K562 (cell line): ENCODE measurements around the gene FKBP7. TPM values are rescaled to one million over a fixed set of nuclear protein-coding genes. Genes with fewer than 3 reads are reported as not detected.

Experiments used
- ATAC-seq: fragments of 200-7000 bp; cut with Tn5 transposase; 3 replicates; pipeline ENCODE4 v1.9.1; 2020; ENCODE audit warnings: moderate library complexity
- BruUV-seq: library from RNA; stranded (reverse); fragments of 400-500 nt; replicated peaks from 2 replicates; lab custom pipeline; 2021; lab: Mats Ljungman, UMichigan
- CTCF ChIA-PET: fragments of 300-600 bp; formaldehyde crosslinking; extraction: SDS; loops from one replicate; lab custom pipeline; 2021; ENCODE audit warnings: low intra/inter-chr PET ratio; lab: Yijun Ruan, JAX
- POLR2A ChIA-PET: fragments of 300-600, 350-650 bp; sonication (Branson Sonifier 250); formaldehyde crosslinking; extraction: SDS; loops from one replicate; lab custom pipeline; 2021; ENCODE audit warnings: antibody characterized with exemption, inconsistent platforms; lab: Yijun Ruan, JAX
- DNase-seq, 4 experiments: peaks; one replicate each; pipeline versions ENCODE4 v3.0.0 to v3.0.0-alpha.2; 2011 to 2018; ENCODE audit warnings: low spot score in 3 of 4, mixed read lengths in 3 of 4; ENCODE audit errors: extremely low read depth in 1 of 4
- FAIRE-seq: peaks from 2 replicates; lab custom pipeline; 2011; peaks lifted over from hg19 to GRCh38; lab: Jason Lieb, UNC
- H2AFZ ChIP-seq: 2 replicates; pipeline ENCODE4 v1.6.0; 2011; ENCODE audit warnings: low read depth, low read length, control low read depth, inconsistent platforms
- H3K27ac ChIP-seq: fragments of 200-600 bp; 3 replicates; pipeline ENCODE4 v1.8.0; 2011; ENCODE audit warnings: low read depth, mild to moderate bottlenecking, control low read depth, inconsistent platforms, low read length, moderate library complexity, mixed read lengths; ENCODE audit errors: extremely low read depth
- H3K27me3 ChIP-seq, 2 experiments: fragments of 300-600 bp in 1 of 2; 2 replicates in 1 of 2; 3 replicates in 1 of 2; pipeline versions ENCODE4 v1.6.0 to v1.8.0; 2011; ENCODE audit warnings: inconsistent platforms in 2 of 2, low read length in 2 of 2, mild to moderate bottlenecking in 1 of 2, mixed read lengths in 1 of 2, moderate library complexity in 1 of 2; ENCODE audit not compliant: control insufficient read depth in 2 of 2, insufficient read depth in 2 of 2
- H3K36me3 ChIP-seq: fragments of 300-600 bp; 3 replicates; pipeline ENCODE4 v1.8.0; 2011; ENCODE audit warnings: mild to moderate bottlenecking, low read length, inconsistent platforms; ENCODE audit not compliant: control insufficient read depth, insufficient read depth
- H3K4me1 ChIP-seq, 2 experiments: fragments of 200-600 bp in 1 of 2; replicated peaks in 1 of 2; 2 replicates in 1 of 2; 3 replicates in 1 of 2; pipeline versions ENCODE4 v1.5.1 to v1.8.0; 2011; ENCODE audit warnings: inconsistent platforms in 2 of 2, low read length in 2 of 2, mild to moderate bottlenecking in 1 of 2, mixed read lengths in 1 of 2, moderate library complexity in 1 of 2; ENCODE audit not compliant: control insufficient read depth in 2 of 2, insufficient read depth in 2 of 2
- H3K4me2 ChIP-seq: 2 replicates; pipeline ENCODE4 v1.6.1; 2011; ENCODE audit warnings: low read length, control low read depth, inconsistent platforms, mixed read lengths; ENCODE audit not compliant: insufficient read depth
- H3K4me3 ChIP-seq: fragments of 200-600 bp; sonication (generic), shearing (Covaris generic); 2 replicates; pipeline ENCODE4 v1.5.1; 2016; ENCODE audit warnings: control low read depth, inconsistent platforms
- H3K79me2 ChIP-seq: fragments of 200-600 bp; 3 replicates; pipeline ENCODE4 v1.8.0; 2011; ENCODE audit warnings: low read length, inconsistent platforms; ENCODE audit not compliant: control insufficient read depth, insufficient read depth
- H3K9ac ChIP-seq, 2 experiments: 2 replicates each; pipeline versions ENCODE4 v1.6.0 to v1.6.1; 2011; ENCODE audit warnings: low read depth in 2 of 2, low read length in 2 of 2, control low read depth in 1 of 2, inconsistent platforms in 1 of 2, mild to moderate bottlenecking in 1 of 2, mixed read lengths in 1 of 2; ENCODE audit not compliant: insufficient read depth in 1 of 2
- H3K9me1 ChIP-seq: one replicate; pipeline ENCODE4 v1.6.0; 2011; ENCODE audit warnings: inconsistent platforms, mild to moderate bottlenecking, low read length, moderate library complexity; ENCODE audit not compliant: control insufficient read depth, insufficient read depth
- H3K9me3 ChIP-seq: replicated peaks from 2 replicates; pipeline ENCODE4 v1.5.1; 2011; ENCODE audit warnings: low read depth, low read length, inconsistent platforms; ENCODE audit not compliant: control insufficient read depth, insufficient read depth
- H4K20me1 ChIP-seq: replicated peaks from 2 replicates; pipeline ENCODE4 v1.6.1; 2011; ENCODE audit warnings: low read length, inconsistent platforms, mixed read lengths; ENCODE audit not compliant: control insufficient read depth, insufficient read depth
- ARID1B ChIP-seq: fragments of 450-650 bp; IDR thresholded peaks from 2 replicates; pipeline ENCODE4 v1.6.1; 2016; ENCODE audit warnings: antibody characterized with exemption, mild to moderate bottlenecking, inconsistent platforms
- CBFA2T2 ChIP-seq: fragments of 450-650 bp; conservative IDR thresholded peaks from 2 replicates; pipeline ENCODE4 v1.6.1; 2017; ENCODE audit warnings: mild to moderate bottlenecking
- CTCF ChIP-seq, 3 experiments: IDR thresholded peaks in 2 of 3; conservative IDR thresholded peaks in 1 of 3; 2 replicates each; pipeline ENCODE4 v1.5.1; 2011 to 2012; ENCODE audit warnings: low read length in 3 of 3, mild to moderate bottlenecking in 3 of 3, control low read depth in 2 of 3, improper control_type of control experiment in 1 of 3, inconsistent platforms in 1 of 3, low read depth in 1 of 3, mixed read lengths in 1 of 3, moderate library complexity in 1 of 3; ENCODE audit not compliant: insufficient read depth in 2 of 3
- DNMT1 ChIP-seq: fragments of 450-650 bp; IDR thresholded peaks from 2 replicates; pipeline ENCODE4 v1.6.1; 2016; ENCODE audit warnings: antibody characterized with exemption, mild to moderate bottlenecking
- ILK ChIP-seq: fragments of 450-650 bp; IDR thresholded peaks from 2 replicates; pipeline ENCODE4 v1.6.1; 2016; ENCODE audit warnings: missing genetic modification characterization, low read depth, mild to moderate bottlenecking, missing compliant biosample characterization, moderate library complexity, borderline replicate concordance
- KHSRP ChIP-seq: fragments of 450-650 bp; IDR thresholded peaks from 2 replicates; pipeline ENCODE4 v1.6.1; 2017
- KLF10 ChIP-seq: fragments of 250-450 bp; sonication (Bioruptor Pico); IDR thresholded peaks from 2 replicates; pipeline ENCODE4 v1.6.1; 2021; ENCODE audit warnings: matching md5 sums
- KLF6 ChIP-seq: fragments of 250-450 bp; sonication (Bioruptor Pico); IDR thresholded peaks from 2 replicates; pipeline ENCODE4 v1.4.0; 2020; ENCODE audit warnings: mild to moderate bottlenecking, moderate library complexity, borderline replicate concordance
- MYNN ChIP-seq, 2 experiments: sonication (generic); formaldehyde crosslinking in 1 of 2; IDR thresholded peaks; 2 replicates each; pipeline versions ENCODE4 v1.5.0 to v1.6.1; 2016 to 2020; ENCODE audit warnings: antibody characterized with exemption in 1 of 2, missing genetic modification reagents in 1 of 2
- NELFE ChIP-seq: IDR thresholded peaks from 2 replicates; pipeline ENCODE4 v1.6.1; 2011; ENCODE audit warnings: mild to moderate bottlenecking; ENCODE audit not compliant: insufficient read depth, insufficient read length
- RBBP5 ChIP-seq: fragments of 200-600 bp; sonication (generic); IDR thresholded peaks from 2 replicates; pipeline ENCODE4 v1.6.1; 2012; ENCODE audit warnings: borderline replicate concordance, mild to moderate bottlenecking, low read length, control low read depth, inconsistent platforms; ENCODE audit not compliant: insufficient read depth, poor library complexity, severe bottlenecking
- SMARCC2 ChIP-seq: fragments of 450-650 bp; IDR thresholded peaks from 2 replicates; pipeline ENCODE4 v1.6.1; 2017; ENCODE audit warnings: antibody characterized with exemption, moderate library complexity, mild to moderate bottlenecking, low read depth
- SRF ChIP-seq, 2 experiments: fragments of 250-450, 450-650 bp in 1 of 2; sonication (Bioruptor Pico) in 1 of 2; sonication (generic) in 1 of 2; formaldehyde crosslinking; IDR thresholded peaks; 2 replicates each; pipeline versions ENCODE4 v1.5.0 to v1.5.1; 2020 to 2022; ENCODE audit warnings: mild to moderate bottlenecking in 1 of 2, missing genetic modification reagents in 1 of 2
- TRIM25 ChIP-seq: fragments of 450-650 bp; IDR thresholded peaks from 2 replicates; pipeline ENCODE4 v1.7.0; 2016; ENCODE audit warnings: borderline replicate concordance
- UBTF ChIP-seq, 2 experiments: IDR thresholded peaks; 2 replicates each; pipeline ENCODE4 v1.6.1; 2012; ENCODE audit warnings: improper control_type of control experiment in 2 of 2, low read depth in 2 of 2, low read length in 2 of 2, borderline replicate concordance in 1 of 2
- ZBTB1 ChIP-seq: sonication (generic); formaldehyde crosslinking; IDR thresholded peaks from 2 replicates; pipeline ENCODE4 v1.8.1; 2023; ENCODE audit warnings: missing genetic modification reagents, low read depth, mild to moderate bottlenecking, borderline replicate concordance
- WGBS: fragments of 100-300 bp; shearing (Covaris generic); methylation state at CpG from one replicate; pipeline ENCODE4 v1.1.6; 2016; ENCODE audit warnings: low coverage, mixed read lengths; ENCODE audit not compliant: insufficient coverage; ENCODE audit errors: missing lambda C conversion rate; 5-methylcytosine and 5-hydroxymethylcytosine counted together
- in situ Hi-C: fragments of 300-500 bp; cut with MboI; formaldehyde crosslinking; loops from 4 replicates; pipeline ENCODE4 v1.15.0; 2018; ENCODE audit warnings: inconsistent platforms, mixed read lengths
- intact Hi-C: fragments of 100-400 bp; cut with micrococcal nuclease; formaldehyde crosslinking; loops from 2 replicates; pipeline ENCODE4 v1.14.2; 2022
- polyA plus RNA-seq, 8 experiments: library from polyadenylated mRNA; depleted of rRNA in 4 of 8; stranded (reverse) in 5 of 8; unstranded in 3 of 8; fragments of >200 nt; fragmentation: Nextera tagmentation in 2 of 8; fragmentation: Illumina TruSeq in 1 of 8; extraction: Ambion mirVana in 2 of 8; extraction: Trizol in 1 of 8; gene quantifications; 2 replicates each; pipeline versions ENCODE4 v1.2.1 to v1.2.3, GENCODE V29; 2011 to 2014; ENCODE audit warnings: inconsistent platforms in 1 of 8, missing spikeins in 1 of 8
- total RNA-seq, 7 experiments: library from RNA; depleted of rRNA in 6 of 7; stranded (reverse); fragments of >200 nt in 6 of 7; fragmentation: Illumina TruSeq in 2 of 7; extraction: Trizol in 2 of 7; gene quantifications; 2 replicates each; pipeline versions ENCODE4 v1.2.1 to v1.2.3, GENCODE V29; 2011 to 2021; ENCODE audit warnings: low replicate concordance in 1 of 7

FKBP7 gene
- total and polyA plus RNA-seq, 9 of the 15 experiments (the other 6 are each of a cell fraction or from before 2014, with no cell fraction given), result 6.1 to 23.2 (median 19.0) TPM

- Histone ChIP-seq H2AFZ (peak overlapping the region; percentile 98), H3K4me2 (peak overlapping the region; percentile 95), H3K27me3 (no peaks in the 10 kb centered on the region), H3K4me1 (peaks cover 19 to 29% of the 10 kb centered on the region in 2 experiments), H3K9ac (peak overlapping the region; percentile 75 to 91), H3K36me3 (no peaks in the 10 kb centered on the region), H3K27ac (peak overlapping the region; percentile 72), H3K79me2 (peaks cover 37% of the 10 kb centered on the region), H3K9me3 (no peaks in the 10 kb centered on the region), H3K4me3 (peak overlapping the region; percentile 57), H4K20me1 (no peaks in the 10 kb centered on the region), H3K9me1 (no peaks in the 10 kb centered on the region)
- WGBS, result under 1% methylated on average over 10 of the region's 10 CpGs
- BruUV-seq, result TSS peak; percentile 82
- CTCF ChIA-PET, result interaction anchor here (0.9 kb wide), 1 partner anchor 45 kb away, joined by 5 read pairs; no protein-coding TSS in a partner anchor
- ATAC-seq (no peak), FAIRE-seq (no peak), DNase-seq (peak; percentile 36 to 53 (median 44))
- intact Hi-C loops, result loop anchor here (2.0 to 10.0 kb wide), 6 partner anchors 63 to 1527 kb away; partner anchors contain the start of genes CWC22 and RBM45
- POLR2A ChIA-PET, result interaction anchor here (0.7 kb wide), 1 partner anchor 22 kb away, joined by 3 read pairs; no protein-coding TSS in a partner anchor
- in situ Hi-C loops, result no loop called here
- TF ChIP-seq TRIM25 (0 out of 2 replicates have a peak, but pooled peaks have one; percentile 35), NELFE (no peak), MYNN (IDR thresholded peaks at IDR 0.05) (no peak), MYNN (CRISPR knock-in tag; IDR thresholded peaks at IDR 0.05) (no peak), ARID1B (no peak), SRF (CRISPR knock-in tag; IDR thresholded peaks at IDR 0.05) (0 out of 4 replicates have a peak, but pooled peaks of 1 of the 2 experiments have one; percentile 28), ZBTB1 (CRISPR knock-in tag) (no peak), RBBP5 (no peak), KLF10 (CRISPR knock-in tag) (no peak), CTCF (IDR thresholded peaks at IDR 0.05 in 2 of 3, conservative IDR thresholded peaks at IDR 0.05 in 1 of 3; ENCODE audit: insufficient read depth in 2 of 3, low read depth in 1 of 3, low read length in 3 of 3) (no peak), KHSRP (no peak), DNMT1 (0 out of 2 replicates have a peak, but pooled peaks have one; percentile 20), SMARCC2 (0 out of 2 replicates have a peak, but pooled peaks have one; percentile 19), KLF6 (CRISPR knock-in tag) (no peak), ILK (tag) (no peak), CBFA2T2 (no peak), UBTF (IDR thresholded peaks at IDR 0.05; ENCODE audit: borderline replicate concordance in 1 of 2, low read depth in 2 of 2, low read length in 2 of 2) (no peak)
Observed at GRCh38 chr2:178478130-178478438, 316 bp downstream of the FKBP7 start.
